Cerebellar cortex (tissue), 1 donor: ENCODE results near the gene C3orf18.
A peak's percentile ranks its signal among the peaks of the same experiment; 100 is the strongest.

Experiments used
- DNase-seq: peaks from one replicate; pipeline ENCODE4 v3.0.0-alpha.2; 2015; ENCODE audit warnings: low spot score

Gene C3orf18

DNA sequence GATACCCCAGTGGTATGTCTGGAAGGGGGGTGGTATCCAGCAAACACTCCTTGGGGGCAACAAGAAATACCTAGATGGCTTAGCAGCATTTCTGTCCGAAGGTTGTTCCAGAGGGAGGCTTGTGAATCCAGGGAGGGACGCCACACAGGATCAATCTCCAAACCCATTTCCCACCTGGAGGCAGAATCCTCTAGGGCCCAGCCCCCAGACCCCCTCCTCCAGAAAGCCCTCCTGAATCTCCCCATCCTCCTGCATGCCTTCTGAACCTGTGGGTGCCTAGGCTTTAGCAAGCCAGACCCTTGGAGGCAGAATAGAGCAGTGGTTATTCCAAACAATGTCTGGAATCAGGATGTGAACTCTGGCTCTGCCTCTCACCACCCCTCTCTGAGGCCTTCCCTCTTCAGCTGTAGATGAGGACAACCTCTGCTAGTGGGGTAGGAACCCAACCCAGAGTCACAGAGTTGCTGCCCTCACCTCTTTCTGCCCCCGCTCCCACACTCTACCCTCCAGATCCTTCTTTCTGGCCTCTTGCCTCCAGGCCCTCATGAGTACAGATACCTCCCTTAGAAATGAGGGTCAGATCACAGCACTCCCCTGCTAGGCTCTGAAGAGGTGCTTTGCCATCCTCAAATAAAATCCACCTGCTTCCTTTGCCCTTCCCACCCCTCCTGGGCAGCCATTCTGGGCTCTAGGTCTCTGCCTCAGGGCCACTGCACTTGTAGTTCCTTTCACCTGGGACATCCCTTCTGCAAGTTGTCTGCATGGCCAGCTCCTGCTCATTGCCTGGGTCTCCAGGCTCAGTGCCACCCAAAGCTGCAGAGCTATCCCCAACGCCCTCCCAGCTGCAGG lies 35.9 kb upstream of the C3orf18 start:
- no peak for DNase-seq

DNA sequence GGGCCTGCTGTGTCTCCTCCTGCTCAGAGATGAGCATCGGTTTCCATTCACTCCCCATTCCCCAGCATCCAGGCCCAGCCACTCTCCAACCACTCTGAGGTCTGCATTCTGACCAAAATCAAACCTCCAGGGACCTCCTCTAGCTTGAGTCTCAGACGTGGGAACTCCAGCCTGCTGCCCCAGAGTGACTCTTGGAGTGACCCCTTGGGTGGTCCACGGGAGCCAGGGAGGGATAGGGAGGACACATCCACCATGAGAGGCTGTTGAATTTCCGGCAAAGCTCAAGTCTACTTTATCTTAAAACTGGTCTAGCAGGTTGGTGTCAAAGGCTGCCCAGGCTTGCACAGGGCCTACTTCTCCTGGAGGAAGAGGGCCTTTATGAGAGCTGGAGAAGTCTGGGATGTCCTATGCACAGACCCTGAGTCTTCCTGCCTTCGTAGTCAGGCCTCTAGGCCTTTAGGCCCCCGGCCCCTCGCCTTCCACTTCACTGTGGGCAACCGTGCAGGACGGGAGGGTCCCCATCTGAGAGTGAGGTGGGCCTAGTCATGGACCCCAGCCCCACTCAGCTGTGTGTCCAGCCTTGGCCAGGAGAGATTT lies 35.1 kb upstream of the C3orf18 start:
- DNase-seq: no peak

DNA sequence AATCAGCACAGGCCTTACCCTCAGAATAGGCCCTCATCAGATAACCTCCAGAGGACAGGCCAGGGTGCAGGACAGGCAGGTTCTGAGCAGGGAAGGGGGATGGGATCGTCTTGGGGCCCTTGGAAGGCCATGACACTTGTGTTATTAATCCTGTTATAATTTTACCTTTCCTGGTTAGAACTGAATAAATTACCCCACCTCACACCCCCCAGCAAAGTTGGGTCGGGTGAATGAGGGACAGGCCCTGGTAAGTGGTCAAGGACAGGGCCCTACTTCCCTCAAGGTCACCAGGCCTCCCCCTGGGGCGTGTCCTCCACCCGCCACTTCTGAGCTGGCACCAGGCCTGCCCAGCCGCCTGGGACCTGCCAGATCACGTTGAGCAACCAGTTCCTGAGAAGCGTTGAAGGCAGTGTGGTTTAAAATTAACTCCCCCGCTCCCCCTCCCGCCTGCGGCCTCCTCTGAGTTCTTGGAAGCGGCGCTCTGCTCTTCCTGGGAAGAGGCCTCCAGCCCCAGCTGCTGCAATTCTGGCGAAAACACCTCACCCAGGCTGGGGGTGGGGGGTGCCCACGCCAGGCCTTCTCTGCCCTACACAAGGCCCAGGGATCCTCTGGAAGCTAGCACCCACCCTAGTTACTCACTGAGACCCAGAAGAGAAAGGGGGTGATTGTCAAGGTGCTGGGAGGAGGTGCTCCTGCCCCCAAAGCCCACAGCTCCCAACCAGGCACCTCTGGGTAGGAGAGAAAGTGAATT lies 33.5 kb upstream of the C3orf18 start:
- peak; percentile 88 for DNase-seq

DNA sequence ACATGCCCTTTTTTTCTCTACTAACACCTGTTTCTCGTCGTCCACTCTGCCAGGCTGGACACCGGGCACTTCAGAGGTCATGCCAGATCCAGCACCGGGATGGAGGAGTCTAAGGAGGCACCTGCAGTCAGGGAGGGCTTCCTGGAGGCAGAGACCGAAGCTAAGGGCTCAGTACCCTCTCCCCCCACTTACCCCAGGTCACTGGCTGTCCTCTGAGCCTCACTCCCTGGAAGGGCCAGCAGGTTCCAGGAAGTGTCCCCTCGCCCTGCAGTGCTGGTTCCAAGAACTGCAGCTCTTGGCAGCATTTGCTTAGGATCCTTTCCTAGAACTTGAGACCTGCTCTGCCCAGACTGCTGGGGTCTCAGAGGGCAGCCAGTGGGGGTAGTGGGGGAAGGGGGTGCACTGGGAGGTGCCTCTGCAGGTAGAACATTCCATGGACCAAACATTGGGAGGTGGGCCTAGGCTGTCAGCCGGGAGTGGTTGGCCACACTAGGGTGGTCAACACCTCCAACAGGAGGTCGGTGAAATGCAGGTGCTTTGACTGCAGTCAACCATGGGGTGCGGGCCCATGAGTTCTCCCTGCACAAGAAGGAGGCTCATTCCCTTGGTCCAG lies 32.7 kb upstream of the C3orf18 start:
- DNase-seq: no peak

DNA sequence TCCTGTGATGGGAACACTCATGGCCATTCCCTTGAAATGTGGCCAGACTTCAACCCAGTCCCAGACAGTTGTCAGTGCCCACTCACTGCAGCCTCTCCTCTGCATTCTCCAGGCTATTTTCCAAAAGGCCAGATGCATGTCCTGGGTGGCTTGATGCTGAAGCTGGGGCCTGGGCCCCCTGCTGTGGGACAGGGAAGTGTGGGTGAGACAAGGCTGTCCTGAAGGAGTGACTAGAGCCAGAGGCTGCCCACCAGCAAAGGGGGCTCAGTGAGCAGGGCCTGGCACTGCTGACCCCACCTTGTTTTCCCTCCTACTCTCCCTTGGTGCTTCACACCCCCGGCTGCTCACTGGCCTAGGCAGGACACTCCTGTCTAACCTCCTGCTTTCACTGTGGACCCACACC lies 32.2 kb upstream of the C3orf18 start:
- no peak for DNase-seq

DNA sequence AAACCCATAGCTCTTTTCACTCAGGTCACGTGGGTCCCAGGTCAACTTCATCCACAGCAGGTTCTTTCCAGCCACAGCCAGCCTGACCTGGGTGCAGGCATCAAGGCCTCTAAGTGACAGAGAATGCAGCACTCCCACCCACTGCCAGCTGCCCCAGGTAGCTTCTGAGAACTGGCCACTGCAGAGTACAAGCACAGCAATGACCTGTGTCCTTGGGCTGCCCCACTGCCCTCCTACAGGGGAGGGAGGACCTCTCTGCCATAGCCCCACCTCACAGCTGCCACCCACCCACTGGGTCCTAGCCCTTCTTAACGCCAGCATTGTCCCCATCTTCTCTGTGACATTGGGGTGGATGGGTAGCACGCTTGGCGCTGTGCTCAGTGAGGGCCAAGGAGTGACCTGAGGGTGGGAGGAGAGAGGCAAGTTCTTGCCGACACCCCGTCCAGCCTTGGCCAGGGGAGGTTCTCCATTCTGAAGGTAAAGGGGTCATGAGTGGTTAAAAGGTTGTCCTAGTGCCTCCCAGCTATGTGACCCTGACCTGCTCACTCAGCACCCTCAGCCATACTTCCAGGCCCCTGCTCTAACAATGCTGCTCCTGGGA lies 31.7 kb upstream of the C3orf18 start:
- DNase-seq: no peak

DNA sequence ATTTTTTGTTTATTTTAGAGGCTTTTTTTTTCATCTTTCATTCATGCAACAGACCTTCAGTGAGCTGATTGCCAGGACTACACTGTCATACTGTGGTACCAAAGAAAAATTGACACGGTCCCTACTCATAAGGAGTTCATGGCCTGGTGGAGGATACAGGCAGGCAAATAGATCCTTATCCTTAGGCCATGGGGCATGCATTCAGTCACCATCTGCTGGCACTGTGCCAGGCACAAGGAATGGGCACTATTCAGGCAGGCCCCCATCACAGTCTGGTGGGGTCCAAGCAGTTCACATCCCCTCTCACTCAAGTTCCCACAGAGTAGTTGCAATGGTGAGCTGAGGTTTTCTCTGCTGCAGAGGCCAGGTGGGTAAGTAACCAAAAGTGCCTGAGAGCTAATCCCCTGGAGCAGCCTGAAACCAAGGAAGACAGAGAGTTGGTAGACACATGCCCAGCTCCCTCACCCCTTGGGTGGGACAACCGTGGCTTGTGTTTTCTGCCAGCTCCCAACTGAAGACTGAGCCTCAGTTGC lies 26.8 kb upstream of the C3orf18 start:
- DNase-seq: no peak

DNA sequence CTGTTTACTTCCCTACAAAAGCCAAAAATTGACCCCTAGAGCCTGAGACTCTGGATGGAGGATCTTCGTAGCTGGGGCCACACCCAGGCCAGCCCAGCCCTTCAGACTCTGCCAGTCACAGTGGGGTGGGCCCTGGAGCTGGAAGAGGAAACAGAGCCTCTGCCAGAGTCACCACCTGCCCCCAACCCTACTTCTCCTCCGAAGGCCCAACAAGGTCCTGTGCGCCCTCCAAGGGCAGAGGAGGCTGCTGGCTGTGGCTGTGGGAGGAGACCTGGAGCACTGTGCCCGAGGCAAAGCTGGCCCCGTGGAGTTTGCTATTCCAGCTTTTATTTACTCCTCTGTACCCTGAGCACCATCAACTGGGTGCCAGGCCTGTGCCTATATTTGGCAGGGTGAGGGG lies 25.0 kb upstream of the C3orf18 start:
- DNase-seq: no peak

DNA sequence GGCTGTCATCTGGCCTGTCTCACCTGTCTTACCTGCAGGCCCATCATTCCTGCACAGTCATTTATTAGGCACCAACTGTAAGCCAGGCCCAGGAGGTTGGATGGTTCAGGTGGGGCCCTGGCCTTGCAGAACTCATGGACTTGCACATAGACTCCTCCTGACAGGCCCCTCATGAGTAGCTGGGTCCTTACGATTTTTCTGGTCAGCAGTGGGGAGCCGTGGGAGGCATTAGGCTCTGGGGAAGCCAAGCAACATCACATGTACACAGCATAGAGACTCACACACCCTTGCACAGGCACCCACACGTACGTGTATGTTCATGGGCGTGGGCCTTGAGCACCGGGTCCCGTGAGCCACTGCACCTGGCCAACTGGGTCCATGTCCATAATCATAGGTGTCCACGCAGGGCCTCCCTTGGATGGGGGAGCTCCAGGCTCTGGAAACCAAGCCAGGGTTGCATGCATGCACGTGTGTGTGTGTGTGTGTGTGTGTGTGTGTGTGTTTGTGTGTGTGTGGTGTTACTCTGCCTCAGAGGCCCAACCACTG lies 23.7 kb upstream of the C3orf18 start:
- no peak for DNase-seq

DNA sequence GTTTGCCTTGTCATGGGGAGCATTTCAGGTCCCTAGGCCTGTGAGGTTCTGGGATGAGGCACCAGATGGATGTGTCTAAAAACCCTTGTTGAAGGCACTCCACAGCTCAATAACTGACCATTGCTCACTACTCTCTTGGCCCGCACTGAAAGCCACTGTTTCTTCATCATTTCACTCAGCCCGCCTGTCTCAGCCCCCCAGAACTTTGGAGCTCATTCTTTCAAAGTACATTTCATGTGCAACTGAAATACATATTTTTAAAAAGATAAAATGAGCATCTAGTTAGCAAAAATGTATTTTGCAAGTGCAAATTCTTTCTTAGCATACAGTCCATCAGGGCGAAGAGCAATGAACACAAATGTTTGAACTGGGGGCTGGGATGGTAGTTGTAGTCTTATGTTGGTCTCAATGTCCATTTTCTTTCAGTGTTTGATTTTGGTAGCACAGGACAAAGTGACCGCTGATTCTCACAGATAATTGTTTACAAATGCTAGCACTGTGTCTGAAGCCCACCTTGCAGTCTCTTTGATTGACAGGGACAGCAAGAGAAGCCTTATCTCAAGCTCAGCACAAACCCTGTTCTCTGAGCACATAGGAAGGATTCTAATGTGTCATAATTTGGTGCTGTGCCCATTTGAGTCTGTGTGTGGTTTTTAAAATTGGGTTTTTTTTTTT lies 21.3 kb upstream of the C3orf18 start:
- DNase-seq: no peak

DNA sequence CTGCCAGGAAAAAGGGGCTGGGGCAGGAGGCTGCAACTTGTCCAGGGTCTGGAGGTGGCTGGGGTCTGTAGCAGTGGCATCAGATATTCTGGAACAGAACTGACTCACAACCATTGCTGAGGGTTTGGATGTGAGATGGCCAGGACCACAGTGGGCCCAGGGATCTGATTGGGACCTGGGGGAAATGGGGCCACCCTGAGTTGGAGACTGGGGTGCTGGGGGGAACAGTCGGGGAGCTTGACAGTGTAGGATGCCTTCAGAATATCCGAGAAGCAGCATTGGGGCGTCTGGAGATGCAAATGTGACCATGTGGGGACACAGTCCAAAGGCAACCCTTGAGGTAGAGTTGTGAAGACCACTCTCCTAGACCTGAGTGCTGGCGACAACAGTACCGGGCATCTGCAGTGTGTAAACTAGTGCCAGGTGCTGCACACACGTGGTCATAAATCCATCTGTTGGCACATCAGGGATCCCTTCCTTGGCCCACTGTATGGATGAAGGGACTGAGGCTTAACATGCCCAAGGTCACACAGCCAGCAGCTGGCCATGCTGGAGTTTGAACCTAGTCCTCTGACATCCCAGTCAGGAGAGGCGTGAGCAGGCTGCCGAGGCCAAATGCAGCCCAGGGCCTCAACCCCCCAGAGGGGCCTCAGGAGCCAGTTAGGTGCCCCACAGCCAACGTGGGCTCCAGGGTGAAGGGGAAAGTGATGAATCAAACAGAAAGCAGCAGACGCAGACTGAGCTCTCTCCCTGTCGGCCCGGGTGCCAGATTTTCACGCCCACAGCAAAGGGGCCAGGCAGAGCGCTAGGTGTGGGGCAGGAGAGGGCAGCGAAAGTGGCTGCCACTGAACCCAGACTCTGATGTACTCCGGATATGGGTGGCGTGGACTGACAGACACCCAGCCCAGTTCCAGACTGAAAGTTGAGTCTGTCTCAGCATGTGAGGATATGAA lies 20.5 kb upstream of the C3orf18 start:
- DNase-seq: no peak

DNA sequence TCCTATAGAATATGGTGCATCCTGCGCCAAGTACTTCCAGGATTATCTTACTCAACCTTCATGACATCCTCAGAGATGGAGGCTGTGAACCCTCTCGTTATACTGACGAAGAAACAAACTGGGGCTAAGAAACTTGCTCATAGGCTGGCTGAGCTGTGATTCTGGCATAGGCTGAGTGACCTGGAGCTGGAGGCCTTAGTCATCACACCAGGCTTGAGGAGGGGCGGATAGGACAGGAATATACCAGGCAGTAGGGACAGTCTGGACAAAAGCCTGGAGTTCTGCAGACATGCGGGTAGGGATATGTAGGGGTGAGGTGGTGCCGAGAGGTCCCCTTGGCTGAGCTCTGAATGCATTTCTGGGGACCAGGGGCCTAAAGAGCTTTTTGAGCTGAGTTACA lies 19.8 kb upstream of the C3orf18 start:
- no peak for DNase-seq

DNA sequence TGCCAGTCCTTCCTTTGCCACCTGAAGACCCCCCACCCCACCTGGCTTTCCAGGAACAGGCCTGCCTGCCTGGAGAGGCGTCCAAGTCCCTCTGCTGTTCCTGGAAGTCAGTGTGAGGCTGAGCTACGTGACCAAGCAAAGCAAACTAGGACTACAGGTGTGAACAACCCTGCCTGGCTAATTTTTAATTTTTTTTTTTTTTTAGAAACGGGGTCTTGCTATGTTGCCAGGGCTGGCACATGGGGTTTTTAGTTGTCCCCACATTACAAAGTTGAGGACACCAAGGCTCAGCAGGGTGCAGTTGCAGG lies 19.2 kb upstream of the C3orf18 start:
- no peak for DNase-seq

DNA sequence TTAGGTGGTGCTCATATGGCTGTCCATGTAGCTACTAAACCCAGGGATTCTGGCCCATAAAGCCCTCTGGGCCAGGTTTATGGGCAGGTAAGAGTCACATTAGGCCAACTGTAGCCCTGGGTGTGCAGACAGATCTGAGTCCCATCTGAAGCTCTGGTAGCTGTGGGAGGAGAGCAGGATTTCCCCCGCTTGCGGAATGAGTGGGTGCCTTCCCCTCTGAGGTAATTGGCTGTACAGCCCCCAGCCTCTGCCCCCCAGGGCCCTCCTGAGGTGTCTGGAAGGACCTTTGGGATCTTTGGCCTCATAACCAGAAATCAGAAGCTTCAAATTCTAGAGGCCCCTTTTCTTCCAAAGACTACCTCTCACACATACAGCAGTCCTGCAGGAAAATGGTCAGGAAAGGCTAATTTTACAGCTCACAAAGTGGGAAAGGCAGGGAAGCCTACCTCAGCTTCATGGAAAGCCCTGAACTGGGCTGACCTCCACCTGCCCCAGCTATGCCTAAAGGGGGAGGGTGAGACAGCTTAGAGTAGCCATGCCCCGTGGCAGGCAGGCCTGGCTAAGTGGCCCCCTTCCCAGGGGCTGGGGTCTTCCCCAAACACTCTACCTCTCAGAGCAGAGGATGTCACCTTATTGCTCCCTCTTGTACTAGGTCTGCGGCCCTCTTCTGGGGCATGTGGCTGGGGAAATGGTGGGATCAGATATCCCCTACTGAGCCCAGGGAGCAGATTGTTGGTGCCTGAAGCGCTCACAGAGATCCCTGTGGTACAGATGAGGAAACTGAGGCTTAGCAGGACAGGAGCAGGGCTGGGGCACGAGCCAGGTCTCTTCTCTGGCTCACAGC lies 18.6 kb upstream of the C3orf18 start:
- DNase-seq: no peak

DNA sequence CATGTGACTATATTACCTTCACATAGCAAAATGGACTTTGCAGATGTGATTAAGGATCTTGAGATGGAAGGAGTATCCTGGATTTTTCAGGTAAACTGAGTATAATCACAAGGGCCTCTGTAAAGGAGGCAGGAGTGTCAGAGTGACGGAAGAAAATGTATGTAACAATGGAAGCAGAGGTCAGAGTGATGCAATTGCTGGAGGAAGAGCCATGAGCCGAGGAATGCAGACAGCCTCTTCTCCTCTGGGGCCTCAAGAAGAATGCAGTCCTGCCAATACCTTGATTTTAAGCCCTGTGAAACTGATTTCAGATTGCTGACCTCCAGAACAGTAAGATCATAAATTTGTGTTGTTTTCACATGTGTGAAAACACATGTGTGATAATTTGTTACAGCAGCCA lies 16.8 kb upstream of the C3orf18 start:
- DNase-seq: no peak

DNA sequence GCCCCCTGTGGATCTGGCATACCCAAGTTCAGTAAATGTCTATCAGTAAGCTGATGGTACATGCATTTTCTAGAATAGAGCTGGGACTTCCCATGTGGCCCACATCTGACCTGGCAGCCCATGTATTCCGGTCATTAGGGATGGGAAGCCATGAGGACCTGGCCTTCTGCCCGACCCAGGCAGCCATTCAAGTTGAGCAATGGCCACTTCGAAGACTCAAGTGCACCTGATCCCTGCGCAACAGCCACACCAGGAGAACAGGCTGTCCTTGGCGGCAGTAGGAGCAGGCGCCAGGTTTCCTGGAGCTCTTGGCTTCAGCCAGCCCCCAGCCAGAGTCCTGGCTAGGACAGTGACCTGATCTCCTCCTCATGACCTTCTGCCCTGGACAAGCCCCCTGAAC lies 16.4 kb upstream of the C3orf18 start:
- DNase-seq: peak; percentile 44

DNA sequence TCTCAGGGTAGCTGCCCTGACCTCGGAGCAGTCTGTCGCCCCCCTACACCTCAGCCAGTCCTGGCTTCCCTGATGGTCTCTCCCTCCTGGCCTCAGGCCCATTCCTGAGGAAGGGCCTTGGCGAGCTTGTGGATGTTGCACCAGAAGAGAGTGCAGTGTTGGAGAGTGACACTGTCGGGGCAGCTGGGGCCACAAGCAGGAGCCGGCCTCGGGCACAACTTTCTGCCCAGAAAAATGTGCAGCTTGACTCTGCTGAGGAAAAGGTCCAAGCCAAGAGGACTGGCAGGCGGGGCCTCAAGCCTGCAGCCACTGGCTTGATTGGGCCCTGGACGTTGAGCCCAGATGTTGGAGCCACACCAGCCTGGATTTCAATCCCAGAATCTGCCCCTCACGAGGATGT lies 14.5 kb upstream of the C3orf18 start:
- DNase-seq: no peak

DNA sequence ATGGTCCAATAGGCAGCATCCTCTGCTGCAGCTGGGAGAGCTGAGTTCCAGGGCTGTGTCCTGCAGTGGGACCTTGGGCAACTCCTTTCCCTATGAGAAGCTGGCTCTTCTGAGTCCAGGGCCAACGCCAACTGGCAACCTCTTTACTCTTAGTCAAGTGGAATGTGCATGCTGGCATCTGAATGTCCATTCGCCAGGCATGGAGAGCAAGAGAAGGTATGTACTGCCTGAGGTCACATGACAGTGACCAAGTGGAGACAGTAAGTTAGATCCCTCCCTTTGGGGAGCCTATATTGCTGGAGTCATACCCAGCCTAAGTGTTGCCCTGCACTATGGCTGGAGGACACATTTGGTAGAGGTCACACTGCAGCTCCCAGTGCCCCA lies 13.9 kb upstream of the C3orf18 start:
- no peak for DNase-seq
